Skin epidermis (tissue), 12 donors: ENCODE data around the gene AHI1.
"Not testable (repeated sequence)": the region's sequence is repeated elsewhere in the genome, so short reads cannot be mapped to it uniquely, and the experiment has no call there.

Experiments used
- H3K27ac ChIP-seq, 21 experiments: fragments of 200-600 bp; sonication (generic) in 11 of 21; one replicate each; pipeline ENCODE4 v1.5.0; 2020; ENCODE audit warnings: mild to moderate bottlenecking in 3 of 21, inconsistent platforms in 2 of 21, moderate library complexity in 2 of 21
- H3K4me3 ChIP-seq, 7 experiments: fragments of 200-600 bp; sonication (generic) in 2 of 7; one replicate each; pipeline ENCODE4 v1.5.0; 2020; ENCODE audit warnings: inconsistent platforms in 2 of 7, mild to moderate bottlenecking in 2 of 7, moderate library complexity in 1 of 7

Gene AHI1

DNA sequence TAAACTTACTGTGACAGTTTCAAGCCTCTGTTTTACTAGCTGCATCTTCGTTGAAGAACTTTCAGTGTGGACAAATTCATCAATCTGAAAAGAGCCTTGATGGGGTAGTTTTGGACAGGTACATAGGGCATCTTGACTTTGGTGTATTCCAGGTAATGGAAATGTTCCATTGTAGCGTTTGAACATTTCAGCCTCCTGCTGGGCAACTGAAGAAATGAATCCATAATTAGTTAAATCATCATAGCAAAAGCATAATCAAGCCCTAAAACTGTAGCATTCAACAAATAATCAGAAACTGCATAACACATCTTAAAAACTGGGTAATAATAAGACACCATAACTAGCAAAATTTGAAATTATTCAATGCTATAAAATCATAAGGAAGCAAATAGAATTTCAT is 86.2 kb downstream of the AHI1 start:
- Histone ChIP-seq H3K27ac (no peak overlapping the region), H3K4me3 (no peak overlapping the region)

DNA sequence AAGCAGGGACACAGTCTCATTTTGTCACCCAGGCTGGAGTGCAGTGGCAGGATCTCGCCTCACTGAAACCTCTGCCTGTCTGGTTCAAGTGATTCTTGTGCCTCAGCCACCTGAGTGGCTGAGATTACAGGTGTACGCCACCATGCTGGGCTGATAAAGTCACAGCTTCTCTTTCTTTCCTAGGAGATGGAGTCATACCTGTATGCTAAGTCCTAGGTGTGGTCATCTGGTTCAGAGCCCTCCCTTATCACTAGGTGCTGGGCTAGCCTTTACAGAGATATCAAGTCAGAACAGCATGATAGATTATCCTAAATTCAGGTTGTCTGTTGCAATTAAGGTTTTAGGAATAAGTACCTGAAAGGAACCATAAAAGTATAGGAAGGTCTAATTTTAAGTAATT is 86.7 kb downstream of the AHI1 start:
- Histone ChIP-seq H3K27ac (no peak overlapping the region), H3K4me3 (no peak overlapping the region)

- no peak overlapping the region for H3K4me3 ChIP-seq
- no peak overlapping the region for H3K27ac ChIP-seq
Measured at GRCh38 chr6:135403584-135403983, 94.0 kb downstream of the AHI1 start.

DNA sequence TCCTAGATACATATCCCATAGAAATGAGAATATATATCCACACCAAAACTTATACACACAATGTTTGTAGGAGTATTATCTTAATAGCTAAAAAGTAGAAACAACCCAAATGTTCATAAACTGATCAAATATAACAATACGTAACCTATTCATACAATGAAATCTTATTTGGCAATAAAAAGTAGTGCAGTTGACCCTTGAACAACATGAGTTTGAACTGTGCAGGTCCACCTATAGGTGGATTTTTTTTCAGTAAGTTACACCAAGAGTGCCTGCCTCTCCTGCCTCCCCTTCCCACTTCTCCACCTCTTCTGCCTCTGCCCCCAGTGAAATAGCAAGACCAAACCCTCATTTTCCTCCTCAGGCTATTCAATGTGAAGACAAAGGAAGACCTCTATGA is 95.2 kb downstream of the AHI1 start:
- H3K27ac ChIP-seq, result no peak overlapping the region
- H3K4me3 ChIP-seq, result no peak overlapping the region

GRCh38 chr6:135397172-135397952 is 100.2 kb downstream of the AHI1 start:
- Histone ChIP-seq H3K4me3 (no peak overlapping the region), H3K27ac (no peak overlapping the region)

DNA sequence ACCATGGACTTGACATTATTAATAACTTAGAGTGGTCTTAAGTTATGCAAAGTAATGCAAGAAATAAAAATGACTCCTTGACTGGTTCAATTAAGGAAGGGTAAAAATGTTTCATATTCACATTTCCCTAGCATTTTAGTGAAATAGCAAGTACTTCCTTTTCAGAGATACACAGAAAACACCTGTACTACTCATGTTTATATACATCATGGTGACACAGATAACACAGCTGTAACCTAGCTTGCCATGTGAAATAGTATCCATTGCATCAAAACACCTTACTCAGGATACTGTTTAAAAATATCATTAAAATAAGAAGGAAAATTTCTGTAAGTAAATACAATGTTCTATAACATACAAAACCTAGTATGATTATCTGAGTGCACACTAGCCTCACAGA is 102.4 kb downstream of the AHI1 start:
- H3K4me3 ChIP-seq, result no peak overlapping the region
- no peak overlapping the region for H3K27ac ChIP-seq

DNA sequence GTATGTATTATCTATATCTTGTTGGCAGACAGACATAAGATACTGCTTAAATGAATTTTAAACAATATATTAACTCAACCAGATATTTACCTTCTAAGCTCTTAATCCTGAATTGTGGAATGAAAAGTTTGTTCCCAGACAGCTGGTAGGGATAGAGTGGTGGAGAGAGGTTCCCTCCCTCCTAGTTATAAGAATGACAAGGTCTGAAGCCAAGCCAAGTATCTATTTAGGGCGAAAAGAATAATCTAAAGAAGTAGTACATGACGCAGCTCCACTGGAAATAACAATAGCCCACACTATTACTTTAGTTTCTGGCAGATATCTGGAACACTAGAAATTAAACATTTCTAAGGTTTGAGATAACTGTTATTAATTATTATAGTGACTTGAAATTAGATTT is 104.3 kb downstream of the AHI1 start:
- H3K27ac ChIP-seq, result no peak overlapping the region
- H3K4me3 ChIP-seq, result no peak overlapping the region

DNA sequence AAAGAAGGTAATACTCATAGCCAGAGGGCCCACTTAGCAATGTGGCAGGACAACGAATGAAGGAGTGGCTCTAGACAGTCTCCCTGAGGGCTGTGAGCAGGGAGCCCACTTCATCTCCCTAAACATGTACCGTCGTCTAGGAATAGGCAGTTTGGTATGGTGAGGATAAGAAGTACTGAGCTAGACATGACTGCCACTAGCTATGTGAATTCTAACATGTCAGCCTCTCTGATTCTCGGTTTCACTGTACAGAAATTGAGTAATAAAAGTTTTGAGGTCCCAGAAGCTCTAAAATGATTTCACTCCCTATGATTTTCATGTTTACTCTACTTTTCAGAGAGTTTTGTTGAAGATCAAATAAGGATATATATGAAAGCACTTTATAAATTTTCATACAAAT is 107.1 kb downstream of the AHI1 start:
- Histone ChIP-seq H3K27ac (no peak overlapping the region), H3K4me3 (no peak overlapping the region)

DNA sequence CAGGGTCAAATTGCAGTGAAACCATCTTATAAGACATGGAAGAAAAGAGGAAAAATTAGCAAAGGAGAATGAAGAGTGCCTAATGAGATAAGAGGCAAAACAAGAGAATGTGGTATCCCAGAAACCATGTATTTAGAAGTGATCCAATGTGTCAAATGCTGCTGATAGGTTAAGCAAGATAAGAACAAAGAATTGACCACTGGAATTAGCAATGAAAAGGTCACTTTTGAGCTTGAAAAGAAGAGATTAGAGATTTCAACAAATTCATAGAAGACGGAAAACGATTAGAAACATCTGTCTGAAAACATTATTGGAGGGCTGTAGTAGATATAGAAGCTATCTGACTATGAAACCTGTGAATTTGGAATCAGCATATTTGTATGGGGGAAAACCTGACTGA is 112.2 kb downstream of the AHI1 start:
- Histone ChIP-seq H3K4me3 (no peak overlapping the region), H3K27ac (no peak overlapping the region)

DNA sequence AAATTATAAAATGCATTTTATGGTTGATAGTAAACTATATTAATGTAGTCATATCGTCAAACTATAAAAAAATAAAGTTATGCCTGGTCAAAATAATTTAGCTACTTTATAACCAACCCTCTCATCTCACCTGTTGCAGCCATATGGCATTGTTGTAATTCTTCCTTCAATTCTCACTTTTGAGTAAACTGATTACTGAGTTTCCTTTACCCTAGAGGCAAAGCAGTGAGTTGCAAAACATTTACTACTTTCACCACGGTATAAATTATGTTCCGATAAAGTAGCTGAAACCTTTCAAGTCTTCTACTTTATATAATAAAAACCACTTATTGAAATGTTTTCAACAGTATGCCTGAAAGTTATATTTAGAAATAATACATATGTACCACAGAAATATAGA is 113.8 kb downstream of the AHI1 start:
- Histone ChIP-seq H3K27ac (no peak overlapping the region), H3K4me3 (no peak overlapping the region)

DNA sequence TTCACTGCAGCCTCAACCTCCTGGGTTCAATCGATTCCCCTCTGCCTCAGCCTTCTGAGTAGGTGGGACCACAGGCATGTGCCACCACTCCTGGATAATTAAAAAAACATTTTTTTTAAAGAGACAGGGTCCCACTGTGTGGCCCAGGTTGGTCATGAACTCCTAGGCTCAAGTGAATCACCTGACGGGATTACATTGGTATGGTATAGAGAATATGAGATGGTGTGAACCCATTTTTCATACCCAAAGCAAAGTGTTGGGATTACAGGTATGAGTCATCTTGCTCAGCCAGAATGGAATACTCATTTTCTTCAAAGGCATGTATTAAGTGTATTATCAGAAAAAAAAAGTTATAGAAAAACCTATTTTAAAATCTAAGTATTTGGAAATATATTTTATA is 114.2 kb downstream of the AHI1 start:
- H3K4me3 ChIP-seq, result no peak overlapping the region

GRCh38 chr6:135382182-135382628 is 115.3 kb downstream of the AHI1 start:
- Histone ChIP-seq H3K27ac (no peak overlapping the region), H3K4me3 (no peak overlapping the region)

More for the DNA sequence above, 114.2 kb downstream of the AHI1 start:
- no peak overlapping the region for H3K27ac ChIP-seq

GRCh38 chr6:135380793-135381192 is 116.7 kb downstream of the AHI1 start:
- H3K4me3 ChIP-seq, result no peak overlapping the region
- H3K27ac ChIP-seq, result no peak overlapping the region

- H3K27ac ChIP-seq, result no peak overlapping the region
- no peak overlapping the region for H3K4me3 ChIP-seq
Measured at GRCh38 chr6:135379647-135380046, 117.9 kb downstream of the AHI1 start.

DNA sequence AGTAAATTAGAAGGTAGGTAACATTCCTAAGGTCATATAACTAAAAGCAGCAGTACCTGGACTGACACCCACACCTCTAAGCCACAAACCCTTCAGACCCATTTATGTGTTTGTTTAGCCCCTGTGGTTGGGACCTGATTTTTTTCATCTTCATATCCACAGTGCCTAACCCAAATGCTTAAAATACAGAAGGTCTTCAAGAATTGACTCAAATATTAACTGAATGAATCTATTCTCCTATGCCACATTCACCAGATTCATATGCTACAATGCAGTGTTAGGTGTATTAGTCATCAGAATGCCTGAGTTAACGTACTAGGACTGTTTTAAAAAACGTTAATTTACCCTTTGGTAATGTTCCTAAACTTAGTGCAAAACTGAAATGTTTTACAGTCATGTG is 124.8 kb downstream of the AHI1 start:
- no peak overlapping the region for H3K4me3 ChIP-seq
- no peak overlapping the region for H3K27ac ChIP-seq

DNA sequence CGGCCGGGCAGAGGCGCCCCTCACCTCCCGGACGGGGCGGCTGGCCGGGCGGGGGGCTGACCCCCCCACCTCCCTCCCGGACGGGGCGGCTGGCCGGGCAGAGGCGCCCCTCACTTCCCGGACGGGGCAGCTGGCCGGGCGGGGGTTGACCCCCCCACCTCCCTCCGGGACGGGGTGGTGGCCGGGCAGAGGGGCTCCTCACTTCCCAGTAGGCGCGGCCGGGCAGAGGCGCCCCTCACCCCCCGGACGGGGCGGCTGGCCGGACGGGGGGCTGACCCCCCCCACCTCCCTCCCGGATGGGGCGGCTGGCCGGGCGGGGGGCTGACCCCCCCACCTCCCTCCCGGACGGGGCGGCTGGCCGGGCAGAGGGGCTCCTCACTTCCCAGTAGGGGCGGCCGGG is 133.9 kb downstream of the AHI1 start:
- not testable (repeated sequence) for H3K4me3 ChIP-seq, H3K27ac ChIP-seq

DNA sequence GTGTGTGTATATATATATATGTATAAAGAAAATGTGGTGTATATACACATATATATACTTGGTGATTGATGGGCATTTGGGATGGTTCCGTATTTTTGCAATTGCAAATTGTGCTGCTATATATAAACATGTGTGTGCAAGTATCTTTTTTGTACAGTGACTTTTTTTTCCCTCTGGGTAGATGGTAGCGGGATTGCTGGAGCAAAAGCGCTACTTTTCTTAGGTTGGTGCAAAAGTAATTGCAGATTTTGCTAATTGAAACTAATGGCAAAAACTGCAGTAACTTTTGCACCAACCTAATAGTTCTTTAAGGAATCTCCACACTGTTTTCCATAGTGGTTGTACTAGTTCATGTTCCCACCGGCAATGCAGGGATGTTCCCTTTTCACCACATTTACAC is 135.4 kb downstream of the AHI1 start:
- no peak overlapping the region for H3K27ac ChIP-seq

GRCh38 chr6:135360222-135360621 is 137.3 kb downstream of the AHI1 start:
- no peak overlapping the region for H3K4me3 ChIP-seq
- H3K27ac ChIP-seq, result no peak overlapping the region

More for the DNA sequence above, 135.4 kb downstream of the AHI1 start:
- H3K4me3 ChIP-seq, result no peak overlapping the region

DNA sequence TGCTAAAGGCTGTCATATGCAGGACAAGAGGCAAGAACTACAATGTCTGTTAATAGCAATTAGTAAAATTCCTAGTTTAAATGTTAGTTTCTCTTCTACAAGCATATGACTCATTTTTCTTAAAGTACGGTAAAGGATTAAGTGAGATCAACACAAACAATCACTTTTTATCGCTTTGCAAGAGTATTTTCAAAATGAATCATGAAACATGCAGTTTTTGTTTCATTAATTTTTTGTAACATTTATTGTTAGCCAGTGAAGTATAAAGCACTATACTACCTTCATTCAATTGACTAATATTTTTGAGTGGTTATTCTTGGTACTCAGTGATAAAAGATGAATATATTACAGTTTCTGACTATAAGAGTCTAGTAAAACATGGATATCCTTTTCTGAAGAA is 138.6 kb downstream of the AHI1 start:
- Histone ChIP-seq H3K27ac (peak overlapping the region in 4 of 21 experiments; percentile 8 to 59 (median 26)), H3K4me3 (no peak overlapping the region)

DNA sequence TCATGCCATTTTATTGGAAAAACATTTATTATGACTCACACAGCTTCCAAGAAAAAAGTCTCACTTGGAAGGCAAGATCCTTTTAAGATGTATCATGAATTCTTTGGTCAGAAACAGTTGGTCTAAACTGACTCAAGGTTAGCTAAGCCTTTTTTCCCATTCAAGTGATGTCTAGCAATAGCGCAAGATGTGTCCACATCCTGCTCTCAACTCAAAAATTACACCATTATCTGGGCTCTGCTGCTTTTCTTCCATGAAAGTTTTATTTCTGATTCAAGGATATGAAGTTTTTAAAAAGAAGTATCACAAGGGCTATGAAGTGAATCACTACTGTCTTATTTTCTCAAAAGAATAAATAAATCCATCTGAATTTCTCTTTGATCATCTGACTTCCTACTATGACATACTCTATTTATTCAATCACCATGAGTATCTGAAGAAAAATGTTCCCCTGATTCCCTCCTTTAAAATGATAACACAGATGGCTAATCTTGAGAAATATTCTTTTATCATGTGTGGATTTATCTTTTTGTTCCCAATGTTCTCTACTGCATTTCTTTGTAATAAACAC is 139.2 kb downstream of the AHI1 start:
- no peak overlapping the region for H3K4me3 ChIP-seq
- peak overlapping the region in 4 of 21 experiments; percentile 12 to 59 (median 36) for H3K27ac ChIP-seq

DNA sequence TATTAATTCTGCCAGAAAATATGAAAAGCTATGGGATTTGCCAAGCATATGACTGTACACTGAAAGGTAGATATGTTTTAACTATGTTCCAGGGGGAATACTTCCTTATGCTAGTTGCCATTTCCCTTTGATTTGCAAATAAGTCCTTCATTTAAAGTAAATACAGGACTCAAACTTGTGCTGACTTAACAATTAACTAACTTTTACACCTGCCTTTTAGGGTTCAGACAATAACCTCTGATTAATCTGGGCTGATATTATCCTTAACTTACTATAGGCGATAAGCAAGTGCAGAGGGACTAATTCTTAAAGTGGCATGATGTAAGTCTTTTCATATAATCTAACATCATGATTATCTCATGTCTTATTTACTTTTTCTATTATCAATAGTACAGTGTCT is 143.1 kb downstream of the AHI1 start:
- no peak overlapping the region for H3K27ac ChIP-seq

DNA sequence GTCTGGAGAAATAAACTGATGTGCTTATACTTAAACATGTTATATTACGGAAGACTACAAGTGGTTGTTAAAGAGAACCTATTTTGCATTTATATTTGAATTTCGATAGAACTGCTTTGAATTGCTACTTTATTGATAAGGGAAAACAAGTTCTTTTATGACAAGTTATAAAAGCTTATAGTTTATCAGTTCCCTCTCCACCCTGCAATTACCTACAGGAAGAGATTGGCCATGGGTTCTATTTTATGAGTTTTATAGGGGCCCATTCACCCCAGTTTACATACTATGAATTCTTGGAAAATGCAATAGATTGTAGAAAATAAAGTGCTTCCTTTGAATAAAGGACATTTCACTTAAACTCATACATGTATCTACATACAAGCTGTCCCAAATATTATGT is 144.4 kb downstream of the AHI1 start:
- Histone ChIP-seq H3K27ac (no peak overlapping the region), H3K4me3 (no peak overlapping the region)

More for the DNA sequence above, 143.1 kb downstream of the AHI1 start:
- H3K4me3 ChIP-seq, result no peak overlapping the region
